ENCODE results near the gene ARAP1. TPM values are rescaled to one million over a fixed set of nuclear protein-coding genes. Genes with fewer than 3 reads are reported as not detected.
A peak's percentile ranks its signal among the peaks of the same experiment; 100 is the strongest.

Gene ARAP1
- total RNA-seq, 2 donors from 2014 or later, result 70.4 to 89.8 TPM

DNA sequence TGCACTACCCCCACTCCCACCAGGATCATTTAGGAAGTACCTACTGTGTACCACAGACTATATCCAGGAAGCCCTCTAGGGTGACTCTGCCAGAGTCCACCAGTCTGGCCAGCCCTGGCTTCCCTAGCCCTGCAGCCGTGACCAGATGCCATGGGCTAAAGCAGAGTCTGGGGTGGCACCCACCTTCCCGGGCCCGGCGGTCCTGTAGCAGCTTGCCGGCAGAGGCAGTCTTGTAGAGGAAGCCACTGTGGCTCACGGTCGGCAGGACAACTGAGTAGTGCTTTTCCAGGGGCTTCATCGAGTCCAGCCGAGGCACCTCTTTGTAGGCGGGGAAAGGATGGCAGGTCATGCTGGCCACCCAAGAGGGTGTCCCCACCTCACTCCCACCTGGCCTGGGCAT, 50.7 kb downstream of the ARAP1 start:
- TF ChIP-seq, protein P1, sequence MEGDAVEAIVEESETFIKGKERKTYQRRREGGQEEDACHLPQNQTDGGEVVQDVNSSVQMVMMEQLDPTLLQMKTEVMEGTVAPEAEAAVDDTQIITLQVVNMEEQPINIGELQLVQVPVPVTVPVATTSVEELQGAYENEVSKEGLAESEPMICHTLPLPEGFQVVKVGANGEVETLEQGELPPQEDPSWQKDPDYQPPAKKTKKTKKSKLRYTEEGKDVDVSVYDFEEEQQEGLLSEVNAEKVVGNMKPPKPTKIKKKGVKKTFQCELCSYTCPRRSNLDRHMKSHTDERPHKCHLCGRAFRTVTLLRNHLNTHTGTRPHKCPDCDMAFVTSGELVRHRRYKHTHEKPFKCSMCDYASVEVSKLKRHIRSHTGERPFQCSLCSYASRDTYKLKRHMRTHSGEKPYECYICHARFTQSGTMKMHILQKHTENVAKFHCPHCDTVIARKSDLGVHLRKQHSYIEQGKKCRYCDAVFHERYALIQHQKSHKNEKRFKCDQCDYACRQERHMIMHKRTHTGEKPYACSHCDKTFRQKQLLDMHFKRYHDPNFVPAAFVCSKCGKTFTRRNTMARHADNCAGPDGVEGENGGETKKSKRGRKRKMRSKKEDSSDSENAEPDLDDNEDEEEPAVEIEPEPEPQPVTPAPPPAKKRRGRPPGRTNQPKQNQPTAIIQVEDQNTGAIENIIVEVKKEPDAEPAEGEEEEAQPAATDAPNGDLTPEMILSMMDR (IDR thresholded peaks at IDR 0.05), result no peak
- intact Hi-C loops (cut with DNase I), result no loop called here
- Histone ChIP-seq H3K9me3 (no peaks in the 10 kb centered on the region), H3K36me3 (peaks cover 22% of the 10 kb centered on the region), H3K9ac (ENCODE audit: low read depth in 2 of 2, low read length in 2 of 2) (no peak overlapping the region), H3K27me3 (no peaks in the 10 kb centered on the region), H3K27ac (no peak overlapping the region), H3K4me1 (no peaks in the 10 kb centered on the region), H3K4me3 (no peak overlapping the region)
- no peak for DNase-seq

- DNase-seq, result no peak
- no peak overlapping the region for H3K9ac ChIP-seq (ENCODE audit: low read depth in 2 of 2, low read length in 2 of 2)
- TF ChIP-seq, protein P1 (IDR thresholded peaks at IDR 0.05), result no peak
- peaks cover 26% of the 10 kb centered on the region for H3K36me3 ChIP-seq
- H3K4me3 ChIP-seq, result no peak overlapping the region
- no peaks in the 10 kb centered on the region for H3K4me1 ChIP-seq
- no peak overlapping the region for H3K27ac ChIP-seq
- no peaks in the 10 kb centered on the region for H3K27me3 ChIP-seq
- intact Hi-C loops (cut with DNase I), result no loop called here
- H3K9me3 ChIP-seq, result no peaks in the 10 kb centered on the region
Measured at GRCh38 chr11:72700146-72700545, 52.1 kb downstream of the ARAP1 start.

DNA sequence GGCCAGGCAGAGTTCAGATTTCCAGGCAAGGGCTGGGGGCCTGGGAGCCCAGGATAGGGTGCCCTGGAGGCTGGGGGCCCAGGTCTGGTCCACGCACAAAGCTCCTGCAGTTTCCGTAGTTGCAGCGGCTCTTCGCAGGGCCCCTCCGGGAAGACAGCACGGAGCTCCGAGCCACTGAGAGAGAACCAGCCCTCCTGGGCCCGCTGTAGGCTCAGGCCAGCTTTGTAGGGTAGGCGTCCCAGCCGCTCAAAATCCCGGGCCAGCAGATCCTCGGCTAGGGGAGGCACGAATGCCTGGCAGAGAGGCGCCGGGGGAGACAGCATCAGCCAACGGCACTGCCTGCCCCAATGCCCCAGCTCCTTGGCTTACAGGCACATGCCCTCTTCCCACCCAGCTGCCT, 54.4 kb downstream of the ARAP1 start:
- intact Hi-C loops (cut with DNase I), result no loop called here
- Histone ChIP-seq H3K9ac (ENCODE audit: low read depth in 2 of 2, low read length in 2 of 2) (no peak overlapping the region), H3K4me1 (no peaks in the 10 kb centered on the region), H3K36me3 (peaks cover 42% of the 10 kb centered on the region), H3K4me3 (no peak overlapping the region), H3K27ac (no peak overlapping the region), H3K9me3 (no peaks in the 10 kb centered on the region), H3K27me3 (no peaks in the 10 kb centered on the region)
- no peak for DNase-seq
- TF ChIP-seq, protein P1 (IDR thresholded peaks at IDR 0.05), result no peak

DNA sequence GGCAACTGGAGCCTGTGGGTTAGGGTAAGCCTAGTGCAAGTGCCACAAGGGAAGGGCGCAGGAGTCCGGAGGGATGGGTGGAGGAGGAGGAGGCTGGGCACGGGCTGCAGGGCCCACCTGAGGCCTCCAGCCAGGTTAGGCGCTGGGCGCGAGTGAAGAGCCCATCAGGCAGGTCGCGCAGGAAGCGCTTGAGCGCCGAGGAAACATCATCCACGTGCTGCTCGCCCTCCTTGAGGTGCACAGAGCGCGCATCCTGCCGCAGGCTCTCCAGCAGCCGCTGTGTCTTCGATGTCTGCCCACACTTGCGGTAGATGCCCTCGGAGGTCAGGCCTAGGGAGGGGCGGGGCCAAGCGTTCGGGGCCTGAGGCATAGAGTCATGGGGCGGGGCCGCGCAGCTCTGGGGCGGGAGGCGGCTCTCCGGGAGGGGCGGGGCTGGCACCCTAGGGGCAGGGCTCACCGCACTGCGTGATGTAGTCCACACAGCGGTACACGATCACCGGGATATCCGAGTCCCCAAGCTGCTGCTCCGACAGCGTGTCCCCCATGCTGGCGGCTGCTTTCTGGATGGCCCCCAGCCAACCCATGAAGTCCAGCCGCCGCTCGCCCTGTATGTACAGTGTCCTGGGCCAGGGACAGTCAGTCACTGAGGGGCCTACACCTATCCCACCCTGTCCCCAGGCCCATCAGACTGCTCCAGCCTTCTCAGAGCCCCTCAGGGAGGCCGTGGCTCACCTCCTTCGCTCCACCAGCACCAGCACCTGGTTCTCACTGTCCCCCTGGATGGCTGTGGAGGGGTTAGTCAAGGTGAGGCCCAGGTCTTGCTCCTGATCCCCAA, 55.1 kb downstream of the ARAP1 start:
- Histone ChIP-seq H3K27me3 (no peaks in the 10 kb centered on the region), H3K36me3 (peaks cover 50% of the 10 kb centered on the region), H3K4me3 (no peak overlapping the region), H3K4me1 (no peaks in the 10 kb centered on the region), H3K9me3 (no peaks in the 10 kb centered on the region), H3K27ac (no peak overlapping the region), H3K9ac (ENCODE audit: low read depth in 2 of 2, low read length in 2 of 2) (no peak overlapping the region)
- TF ChIP-seq, protein P1 (IDR thresholded peaks at IDR 0.05), result no peak
- intact Hi-C loops (cut with DNase I), result no loop called here
- DNase-seq, result peak; percentile 42

GRCh38 chr11:72695354-72695753, 56.9 kb downstream of the ARAP1 start:
- H3K27me3 ChIP-seq, result no peaks in the 10 kb centered on the region
- intact Hi-C loops (cut with DNase I), result no loop called here
- no peak overlapping the region for H3K9ac ChIP-seq (ENCODE audit: low read depth in 2 of 2, low read length in 2 of 2)
- H3K9me3 ChIP-seq, result no peaks in the 10 kb centered on the region
- H3K27ac ChIP-seq, result no peak overlapping the region
- TF ChIP-seq, protein P1 (IDR thresholded peaks at IDR 0.05), result no peak
- no peak overlapping the region for H3K4me3 ChIP-seq
- no peak for DNase-seq
- H3K4me1 ChIP-seq, result no peaks in the 10 kb centered on the region
- peaks cover 41% of the 10 kb centered on the region for H3K36me3 ChIP-seq

Data from colonic mucosa (tissue), 4 donors.